Left lobe of liver (tissue), 2 donors: ENCODE results near the gene CABP1. TPM values are rescaled to one million over a fixed set of nuclear protein-coding genes. Genes with fewer than 3 reads are reported as not detected.

ENCODE experiments used
- ATAC-seq: fragments of 200-7000 bp; cut with Tn5 transposase; one replicate; pipeline ENCODE4 v1.9.1; 2020; ENCODE audit warnings: mild to moderate bottlenecking, moderate library complexity
- DNase-seq: peaks from one replicate; pipeline ENCODE4 v3.0.0-alpha.2; 2020; ENCODE audit warnings: low spot score
- total RNA-seq: library from RNA; stranded (reverse); gene quantifications from one replicate; pipeline ENCODE4 v1.2.1, GENCODE V29; 2021
- donor health status: DM: no; HTN: no; CAD: no; lungs with moderate emphysema.
- donor health status: DM: no; HTN: yes; CAD: no.

CABP1 gene
- total RNA-seq, 1 donor from 2014 or later, result 0.10 TPM

GRCh38 chr12:120690083-120690450 lies 49.6 kb downstream of the CABP1 start:
- ATAC-seq, result no peak
- no peak for DNase-seq

- ATAC-seq, result no peak
- DNase-seq, result no peak
Observed at GRCh38 chr12:120690978-120691377, 50.6 kb downstream of the CABP1 start.

- ATAC-seq, result peak; percentile 51
- no peak for DNase-seq
Observed at GRCh38 chr12:120692524-120693033, 52.2 kb downstream of the CABP1 start.

GRCh38 chr12:120693848-120694247 lies 53.4 kb downstream of the CABP1 start:
- ATAC-seq (no peak), DNase-seq (no peak)

DNA sequence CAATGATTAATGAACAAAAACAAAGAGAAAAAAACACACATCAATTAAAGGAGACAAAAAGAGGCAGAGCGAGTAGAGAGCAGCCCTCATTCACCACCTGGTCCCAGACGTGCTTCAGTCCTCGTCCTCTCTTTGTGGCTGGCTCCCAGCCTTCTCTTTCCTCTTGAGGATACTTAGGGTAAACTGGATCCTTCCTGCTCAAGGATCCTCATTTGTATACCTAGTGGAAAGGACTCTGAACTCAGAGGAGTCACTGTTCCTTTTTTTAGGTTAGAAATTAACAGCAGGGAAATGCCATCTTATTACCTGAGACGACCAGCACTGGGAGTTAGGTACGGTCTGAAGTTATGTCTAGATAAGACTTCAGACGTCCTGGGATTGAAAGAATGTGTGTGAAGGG lies 56.2 kb downstream of the CABP1 start:
- no peak for ATAC-seq
- no peak for DNase-seq

- ATAC-seq (no peak), DNase-seq (no peak)
Observed at GRCh38 chr12:120697344-120697743, 56.9 kb downstream of the CABP1 start.

DNA sequence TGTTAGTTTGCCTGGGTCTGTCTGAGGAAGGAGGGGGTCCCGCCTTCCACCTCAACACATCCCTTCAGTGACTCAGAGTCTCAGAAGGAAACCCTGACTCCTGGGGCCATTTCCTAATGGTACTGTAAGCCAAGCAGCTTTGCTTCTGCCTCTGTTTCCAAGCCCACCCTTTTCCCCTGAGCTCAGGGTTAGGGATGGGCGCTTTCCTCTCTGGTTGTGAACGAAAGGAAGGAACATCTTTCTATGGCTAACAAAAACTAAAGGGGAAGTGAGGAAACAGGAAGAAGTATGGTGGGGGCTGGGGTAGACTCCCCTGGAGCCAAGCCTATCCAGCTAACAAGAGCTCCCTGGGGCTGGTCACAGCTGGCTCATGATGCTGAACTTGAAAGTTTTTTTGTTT lies 58.2 kb downstream of the CABP1 start:
- ATAC-seq (peak; percentile 29), DNase-seq (no peak)

DNA sequence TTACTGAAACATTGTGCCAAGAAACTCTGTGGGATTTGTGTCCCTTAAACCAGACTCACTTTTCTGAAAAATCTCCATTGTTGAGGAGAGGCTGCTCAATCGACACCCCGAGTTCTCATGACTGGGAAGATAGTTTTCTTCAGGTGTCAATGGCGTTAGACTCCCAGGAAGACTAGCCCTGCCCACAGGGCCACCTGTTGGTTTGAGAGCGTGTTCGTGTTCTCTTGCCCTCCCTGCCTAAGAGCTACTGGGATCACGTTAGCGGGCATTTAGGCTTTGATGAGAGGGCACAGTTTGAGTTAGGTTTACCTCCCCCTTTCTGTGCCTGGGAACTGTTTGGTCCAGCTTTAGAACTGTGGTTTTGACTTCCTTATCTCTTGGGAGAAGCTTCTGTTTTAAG lies 59.1 kb downstream of the CABP1 start:
- DNase-seq (no peak), ATAC-seq (no peak)

GRCh38 chr12:120700886-120701285 lies 60.5 kb downstream of the CABP1 start:
- DNase-seq (no peak), ATAC-seq (no peak)

DNA sequence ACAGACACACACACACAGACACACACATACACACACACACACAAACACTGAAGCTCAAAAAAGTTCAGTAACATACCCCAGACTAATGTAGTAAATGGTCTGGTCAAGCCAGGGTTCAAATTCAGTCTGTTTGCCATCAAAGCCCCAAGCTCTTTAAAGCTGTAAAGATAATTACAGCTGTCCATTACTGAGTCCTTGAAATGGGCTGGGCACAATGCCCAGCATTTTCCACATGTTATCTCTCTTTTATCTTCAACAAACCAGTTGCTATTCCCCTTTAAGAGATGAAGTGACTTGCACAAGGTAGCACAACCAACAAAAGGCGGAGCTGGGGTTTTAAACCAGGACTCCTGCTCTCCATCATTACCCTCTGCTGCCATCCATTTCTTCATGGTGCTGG lies 62.2 kb downstream of the CABP1 start:
- ATAC-seq (no peak), DNase-seq (no peak)

GRCh38 chr12:120703311-120703942 lies 63.0 kb downstream of the CABP1 start:
- ATAC-seq (no peak), DNase-seq (no peak)

GRCh38 chr12:120705618-120706017 lies 65.2 kb downstream of the CABP1 start:
- ATAC-seq (peak; percentile 79), DNase-seq (peak; percentile 86)

GRCh38 chr12:120706029-120706428 lies 65.6 kb downstream of the CABP1 start:
- DNase-seq, result no peak
- ATAC-seq, result no peak

GRCh38 chr12:120708651-120709050 lies 68.2 kb downstream of the CABP1 start:
- no peak for DNase-seq
- no peak for ATAC-seq

DNA sequence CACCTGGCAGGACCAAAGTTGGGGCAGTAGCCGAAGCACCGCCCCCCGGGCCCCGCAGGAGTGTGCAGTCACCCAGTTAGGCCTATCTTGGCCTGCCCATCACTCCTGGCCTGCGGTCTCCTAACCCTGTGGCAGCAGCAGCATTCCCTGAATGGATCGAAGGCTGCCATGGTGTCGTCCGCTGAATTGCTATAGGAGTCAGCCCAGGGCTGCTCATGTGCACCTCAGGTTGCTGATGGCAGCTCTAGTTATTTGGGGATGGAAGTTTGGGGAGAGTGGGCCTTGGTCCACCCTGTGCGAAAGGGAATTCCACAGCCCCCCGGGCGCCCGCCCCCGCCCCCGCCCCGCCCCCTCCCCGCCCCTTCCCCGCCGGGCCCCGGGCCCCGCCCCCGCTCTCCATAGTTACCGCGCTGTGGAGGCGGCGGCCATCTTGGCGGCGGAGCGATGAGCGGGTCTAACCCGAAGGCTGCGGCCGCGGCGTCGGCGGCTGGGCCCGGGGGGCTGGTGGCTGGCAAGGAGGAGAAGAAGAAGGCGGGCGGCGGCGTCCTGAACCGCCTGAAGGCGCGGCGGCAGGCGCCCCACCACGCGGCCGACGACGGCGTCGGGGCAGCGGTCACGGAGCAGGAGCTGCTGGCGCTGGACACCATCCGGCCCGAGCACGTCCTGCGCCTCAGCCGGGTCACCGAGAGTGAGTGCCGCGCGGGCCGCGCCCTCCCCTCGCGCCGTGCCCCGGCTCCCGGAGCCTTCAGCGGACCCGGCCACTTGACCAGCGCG lies 69.8 kb downstream of the CABP1 start, which contains the start of gene UNC119B:
Gene UNC119B, plus strand, starts transcription at position 428 of the 774 bp plus-strand sequence. Its CDS starts 17 bp downstream, at position 445.
- ATAC-seq (peak; percentile 84), DNase-seq (peak; percentile 77)

- DNase-seq (peak; percentile 50), ATAC-seq (peak; percentile 59)
Observed at GRCh38 chr12:120710805-120711296, 70.4 kb downstream of the CABP1 start.

- no peak for ATAC-seq
Observed at GRCh38 chr12:120711411-120711810, 71.0 kb downstream of the CABP1 start.

GRCh38 chr12:120712610-120713009 lies 72.2 kb downstream of the CABP1 start:
- ATAC-seq (no peak), DNase-seq (no peak)

More at GRCh38 chr12:120711411-120711810, 71.0 kb downstream of the CABP1 start:
- no peak for DNase-seq

- DNase-seq (peak; percentile 70), ATAC-seq (peak; percentile 72)
Observed at GRCh38 chr12:120713861-120714482, 73.5 kb downstream of the CABP1 start.
